Measurements from ENCODE around the gene RPLP2.

The RPLP2 gene

DNA sequence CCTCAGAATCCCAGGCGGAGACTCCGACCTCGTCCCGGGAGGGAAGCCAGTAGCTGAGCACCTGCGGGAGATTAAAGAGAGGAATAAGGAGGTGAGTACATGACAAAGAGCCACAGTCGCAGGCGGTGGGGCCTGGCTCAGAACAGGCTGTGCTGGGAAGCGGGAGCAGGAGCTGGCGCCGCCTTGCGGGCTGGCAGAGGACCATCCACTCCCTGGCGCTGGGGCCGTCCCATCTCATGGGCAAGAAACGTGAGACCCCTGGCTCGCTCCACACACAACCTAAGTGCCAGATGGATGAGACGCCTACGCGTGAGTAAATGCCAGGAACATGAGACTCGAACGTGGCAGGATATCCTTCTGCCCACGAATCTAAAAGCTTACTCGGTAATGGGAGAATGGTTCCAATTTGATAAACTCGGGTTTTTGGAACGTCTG, 26.2 kb upstream of the RPLP2 start:
- Histone ChIP-seq H3K36me3 (ENCODE audit: control insufficient read depth in 2 of 2, insufficient read depth in 1 of 2, low read length in 2 of 2) (peaks cover 0 to 52% of the 10 kb centered on the region in 2 experiments; a peak in 2 of 3 replicates), H3K4me1 (ENCODE audit: control insufficient read depth, insufficient read depth, low read length) (no peaks in the 10 kb centered on the region), H3K27ac (ENCODE audit: extremely low read depth, low read depth, low read length) (no peak overlapping the region), H3K4me3 (ENCODE audit: low read depth, low read length) (no peak overlapping the region), H3K9me3 (ENCODE audit: control insufficient read depth, insufficient read depth, low read depth, low read length) (no peaks in the 10 kb centered on the region)
- POLR2A ChIA-PET = interaction anchor here (0.7 to 1.4 kb wide), 7 partner anchors 10 to 127 kb away, joined by 3 to 6 read pairs (median 3); partner anchors contain the start of genes CHID1 and TSPAN4
- CTCF ChIA-PET = interaction anchor here (0.5 to 0.8 kb wide), 4 partner anchors 19 to 177 kb away, joined by 3 read pairs; no protein-coding TSS in a partner anchor
- TF ChIP-seq ZNF366 (tag by site-specific recombination; conservative IDR thresholded peaks at IDR 0.05) (peak; percentile 45; the same call in 1 of the 2 replicates), FEZF1 (tag by site-specific recombination; IDR thresholded peaks at IDR 0.05) (no peak), RBAK (tag by site-specific recombination; IDR thresholded peaks at IDR 0.05) (no peak), ZNF571 (tag by site-specific recombination; IDR thresholded peaks at IDR 0.05) (no peak), IKZF3 (tag by site-specific recombination; IDR thresholded peaks at IDR 0.05) (peak; percentile 70), ZNF175 (tag by site-specific recombination; IDR thresholded peaks at IDR 0.05) (no peak), ZBTB20 (tag by site-specific recombination; IDR thresholded peaks at IDR 0.05) (0 out of 2 replicates have a peak, but pooled peaks have one; percentile 21), WT1 (tag by site-specific recombination; IDR thresholded peaks at IDR 0.05) (no peak), ZBTB8A (tag by site-specific recombination; IDR thresholded peaks at IDR 0.05) (no peak), ZNF747 (tag by site-specific recombination; IDR thresholded peaks at IDR 0.05) (no peak), ZNF549 (tag by site-specific recombination; IDR thresholded peaks at IDR 0.05) (no peak), PRDM10 (tag by site-specific recombination; IDR thresholded peaks at IDR 0.05) (peak; percentile 45; the same call in 1 of the 2 replicates), ZNF10 (tag by site-specific recombination; IDR thresholded peaks at IDR 0.05) (no peak), OVOL3 (tag by site-specific recombination; IDR thresholded peaks at IDR 0.05) (no peak), ZNF837 (tag by site-specific recombination; IDR thresholded peaks at IDR 0.05) (no peak), ZNF843 (tag by site-specific recombination; IDR thresholded peaks at IDR 0.05) (no peak), KLF1 (tag by site-specific recombination; IDR thresholded peaks at IDR 0.05) (no peak), ZNF600 (tag by site-specific recombination; IDR thresholded peaks at IDR 0.05) (peak; percentile 70; the same call in 1 of the 2 replicates), ZNF433 (tag by site-specific recombination; IDR thresholded peaks at IDR 0.05; ENCODE audit: low read depth) (no peak), ZFP37 (tag by site-specific recombination; IDR thresholded peaks at IDR 0.05) (0 out of 2 replicates have a peak, but pooled peaks have one; percentile 34), ZNF530 (tag by site-specific recombination; IDR thresholded peaks at IDR 0.05; ENCODE audit: low read depth) (no peak), SP3 (tag by site-specific recombination; IDR thresholded peaks at IDR 0.05) (no peak), ZFHX2 (tag by site-specific recombination; conservative IDR thresholded peaks at IDR 0.05) (peak; percentile 81), ZBTB17 (tag by site-specific recombination; IDR thresholded peaks at IDR 0.05) (peak; percentile 38), ZNF324 (tag by site-specific recombination; IDR thresholded peaks at IDR 0.05) (no peak), ZNF639 (tag by site-specific recombination; IDR thresholded peaks at IDR 0.05) (no peak), OSR2 (tag by site-specific recombination; IDR thresholded peaks at IDR 0.05) (peak; percentile 75), SP7 (tag by site-specific recombination; IDR thresholded peaks at IDR 0.05) (0 out of 2 replicates have a peak, but pooled peaks have one; percentile 26), ZNF544 (tag by site-specific recombination; IDR thresholded peaks at IDR 0.05) (no peak), ZNF677 (tag by site-specific recombination; IDR thresholded peaks at IDR 0.05) (no peak), GLIS2 (tag by site-specific recombination; IDR thresholded peaks at IDR 0.05) (0 out of 2 replicates have a peak, but pooled peaks have one; percentile 27), ZFP69B (tag by site-specific recombination; IDR thresholded peaks at IDR 0.05) (peak; percentile 70)
- TF ChIP-seq, protein P1, sequence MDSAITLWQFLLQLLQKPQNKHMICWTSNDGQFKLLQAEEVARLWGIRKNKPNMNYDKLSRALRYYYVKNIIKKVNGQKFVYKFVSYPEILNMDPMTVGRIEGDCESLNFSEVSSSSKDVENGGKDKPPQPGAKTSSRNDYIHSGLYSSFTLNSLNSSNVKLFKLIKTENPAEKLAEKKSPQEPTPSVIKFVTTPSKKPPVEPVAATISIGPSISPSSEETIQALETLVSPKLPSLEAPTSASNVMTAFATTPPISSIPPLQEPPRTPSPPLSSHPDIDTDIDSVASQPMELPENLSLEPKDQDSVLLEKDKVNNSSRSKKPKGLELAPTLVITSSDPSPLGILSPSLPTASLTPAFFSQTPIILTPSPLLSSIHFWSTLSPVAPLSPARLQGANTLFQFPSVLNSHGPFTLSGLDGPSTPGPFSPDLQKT (IDR thresholded peaks at IDR 0.05; ENCODE audit: borderline replicate concordance, low read depth, low read length) = no peak
- TF ChIP-seq, protein P2, sequence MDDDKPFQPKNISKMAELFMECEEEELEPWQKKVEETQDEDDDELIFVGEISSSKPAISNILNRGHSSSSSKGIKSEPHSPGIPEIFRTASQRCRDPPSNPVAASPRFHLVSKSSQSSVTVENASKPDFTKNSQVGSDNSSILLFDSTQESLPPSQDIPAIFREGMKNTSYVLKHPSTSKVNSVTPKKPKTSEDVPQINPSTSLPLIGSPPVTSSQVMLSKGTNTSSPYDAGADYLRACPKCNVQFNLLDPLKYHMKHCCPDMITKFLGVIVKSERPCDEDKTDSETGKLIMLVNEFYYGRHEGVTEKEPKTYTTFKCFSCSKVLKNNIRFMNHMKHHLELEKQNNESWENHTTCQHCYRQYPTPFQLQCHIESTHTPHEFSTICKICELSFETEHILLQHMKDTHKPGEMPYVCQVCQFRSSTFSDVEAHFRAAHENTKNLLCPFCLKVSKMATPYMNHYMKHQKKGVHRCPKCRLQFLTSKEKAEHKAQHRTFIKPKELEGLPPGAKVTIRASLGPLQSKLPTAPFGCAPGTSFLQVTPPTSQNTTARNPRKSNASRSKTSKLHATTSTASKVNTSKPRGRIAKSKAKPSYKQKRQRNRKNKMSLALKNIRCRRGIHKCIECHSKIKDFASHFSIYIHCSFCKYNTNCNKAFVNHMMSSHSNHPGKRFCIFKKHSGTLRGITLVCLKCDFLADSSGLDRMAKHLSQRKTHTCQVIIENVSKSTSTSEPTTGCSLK (tag by site-specific recombination; IDR thresholded peaks at IDR 0.05) = no peak

Measured in HEK293 (cell line).